ENCODE results near the gene ANKRD33B. TPM values are rescaled to one million over a fixed set of nuclear protein-coding genes. Genes with fewer than 3 reads are reported as not detected.

ANKRD33B gene
- total RNA-seq, 1 donor from 2014 or later: 0.84 TPM

GRCh38 chr5:10521466-10522223, 42.2 kb upstream of the ANKRD33B start:
- peaks cover 9% of the 10 kb centered on the region for H3K36me3 Mint-ChIP-seq (ENCODE audit: low read depth)
- peaks cover 11% of the 10 kb centered on the region for H3K4me1 Mint-ChIP-seq
- DNase-seq (ENCODE audit: low read depth, low spot score): peak; percentile 18
- H3K27me3 Mint-ChIP-seq (ENCODE audit: low read depth): no peaks in the 10 kb centered on the region
- H3K27ac Mint-ChIP-seq (ENCODE audit: unreplicated experiment): no peak overlapping the region
- peak; percentile 55 for TF ChIP-seq CTCF (conservative IDR thresholded peaks at IDR 0.05)
- H3K9me3 Mint-ChIP-seq: peaks cover 10% of the 10 kb centered on the region
- no peak overlapping the region for H3K4me3 Mint-ChIP-seq

- Mint-ChIP-seq H3K36me3 (ENCODE audit: low read depth) (peaks cover 6% of the 10 kb centered on the region), H3K9me3 (peaks cover 7% of the 10 kb centered on the region), H3K4me3 (no peak overlapping the region), H3K27me3 (ENCODE audit: low read depth) (no peaks in the 10 kb centered on the region), H3K27ac (ENCODE audit: unreplicated experiment) (peak overlapping the region; percentile 35), H3K4me1 (peaks cover 8% of the 10 kb centered on the region)
- TF ChIP-seq CTCF (conservative IDR thresholded peaks at IDR 0.05): no peak
- no peak for DNase-seq (ENCODE audit: low read depth, low spot score)
These were observed 41.7 kb upstream of the ANKRD33B start for GRCh38 chr5:10522224-10522611.

- no peak overlapping the region for H3K27ac Mint-ChIP-seq (ENCODE audit: unreplicated experiment)
- no peak overlapping the region for H3K4me3 Mint-ChIP-seq
- peaks cover 6% of the 10 kb centered on the region for H3K36me3 Mint-ChIP-seq (ENCODE audit: low read depth)
- no peak for DNase-seq (ENCODE audit: low read depth, low spot score)
- no peaks in the 10 kb centered on the region for H3K27me3 Mint-ChIP-seq (ENCODE audit: low read depth)
- no peak for TF ChIP-seq CTCF (conservative IDR thresholded peaks at IDR 0.05)
- H3K4me1 Mint-ChIP-seq: peaks cover 4% of the 10 kb centered on the region
- H3K9me3 Mint-ChIP-seq: peaks cover 5% of the 10 kb centered on the region
These were observed 39.3 kb upstream of the ANKRD33B start for GRCh38 chr5:10524376-10525123.

GRCh38 chr5:10525124-10525495, 38.8 kb upstream of the ANKRD33B start:
- H3K36me3 Mint-ChIP-seq (ENCODE audit: low read depth): peaks cover 6% of the 10 kb centered on the region
- no peak overlapping the region for H3K4me3 Mint-ChIP-seq
- H3K9me3 Mint-ChIP-seq: peaks cover 5% of the 10 kb centered on the region
- no peak for TF ChIP-seq CTCF (conservative IDR thresholded peaks at IDR 0.05)
- DNase-seq (ENCODE audit: low read depth, low spot score): no peak
- no peak overlapping the region for H3K27ac Mint-ChIP-seq (ENCODE audit: unreplicated experiment)
- H3K27me3 Mint-ChIP-seq (ENCODE audit: low read depth): no peaks in the 10 kb centered on the region
- peaks cover 4% of the 10 kb centered on the region for H3K4me1 Mint-ChIP-seq

- Mint-ChIP-seq H3K27ac (ENCODE audit: unreplicated experiment) (no peak overlapping the region), H3K9me3 (peaks cover 5% of the 10 kb centered on the region), H3K36me3 (ENCODE audit: low read depth) (peaks cover 6% of the 10 kb centered on the region)
These were observed 36.5 kb upstream of the ANKRD33B start for GRCh38 chr5:10527281-10527950.

More at GRCh38 chr5:10527281-10527950, 36.5 kb upstream of the ANKRD33B start:
- Mint-ChIP-seq H3K27me3 (ENCODE audit: low read depth) (no peaks in the 10 kb centered on the region), H3K4me3 (no peak overlapping the region), H3K4me1 (peaks cover 4% of the 10 kb centered on the region)
- no peak for DNase-seq (ENCODE audit: low read depth, low spot score)
- TF ChIP-seq CTCF (conservative IDR thresholded peaks at IDR 0.05): no peak

Measured in neural crest cell (in vitro differentiated cells).